ENCODE measurements around the gene MBD3.

MBD3 gene

GRCh38 chr19:1618157-1619093 is 25.8 kb upstream of the MBD3 start:
- peak; percentile 30 for DNase-seq

- DNase-seq, result no peak
Measured at GRCh38 chr19:1616875-1617274, 24.2 kb upstream of the MBD3 start.

GRCh38 chr19:1616396-1616795 is 23.7 kb upstream of the MBD3 start:
- no peak for DNase-seq

GRCh38 chr19:1615156-1615765 is 22.6 kb upstream of the MBD3 start:
- DNase-seq, result no peak

- no peak for DNase-seq
Measured at GRCh38 chr19:1613808-1614570, 21.3 kb upstream of the MBD3 start.

- DNase-seq, result no peak
Measured at GRCh38 chr19:1613146-1613545, 20.5 kb upstream of the MBD3 start.

- DNase-seq, result no peak
Measured at GRCh38 chr19:1612114-1613086, 19.7 kb upstream of the MBD3 start.

- no peak for DNase-seq
Measured at GRCh38 chr19:1611353-1611752, 18.7 kb upstream of the MBD3 start.

- DNase-seq, result peak; percentile 21
Measured at GRCh38 chr19:1610579-1610978, 17.9 kb upstream of the MBD3 start.

GRCh38 chr19:1609680-1610474 is 17.2 kb upstream of the MBD3 start:
- no peak for DNase-seq

- DNase-seq, result peak; percentile 39
Measured at GRCh38 chr19:1609103-1609396, 16.4 kb upstream of the MBD3 start.

- peak; percentile 53 for DNase-seq
Measured at GRCh38 chr19:1608359-1609102, 15.9 kb upstream of the MBD3 start.

- no peak for DNase-seq
Measured at GRCh38 chr19:1606138-1606651, 13.5 kb upstream of the MBD3 start.

- DNase-seq, result peak; percentile 93
Measured at GRCh38 chr19:1605236-1606137, 12.8 kb upstream of the MBD3 start, which contains the start of gene UQCR11. UQCR11 (minus strand) TSS chr19:1605462; CDS start chr19:1605409, 53 bp downstream.

GRCh38 chr19:1602091-1602707 is 9.5 kb upstream of the MBD3 start:
- no peak for DNase-seq

GRCh38 chr19:1601613-1602064 is 9.0 kb upstream of the MBD3 start:
- DNase-seq, result no peak

GRCh38 chr19:1599460-1599846 is 6.8 kb upstream of the MBD3 start:
- DNase-seq, result no peak

GRCh38 chr19:1598777-1599459 is 6.3 kb upstream of the MBD3 start:
- no peak for DNase-seq

- no peak for DNase-seq
Measured at GRCh38 chr19:1593501-1593772, 772 bp upstream of the MBD3 start.

All from CD4-positive, alpha-beta T cell treated with Interleukin-10 for 1 hour (primary cell).